ENCODE data around the gene PRB4. TPM values are rescaled to one million over a fixed set of nuclear protein-coding genes. Genes with fewer than 3 reads are reported as not detected.

PRB4 gene
- total and polyA plus RNA-seq, 2 experiments from 2014 or later = not detected

GRCh38 chr12:11264501-11264900, 45.7 kb downstream of the PRB4 start:
- Histone ChIP-seq H3K4me2 (no peak overlapping the region), H3K27ac (ENCODE audit: low read depth) (no peak overlapping the region), H3K4me1 (ENCODE audit: insufficient read depth) (no peaks in the 10 kb centered on the region), H3K4me3 (no peak overlapping the region), H3K79me2 (replicated peaks; ENCODE audit: insufficient read depth) (no peaks in the 10 kb centered on the region), H2AFZ (no peak overlapping the region), H4K20me1 (replicated peaks; ENCODE audit: insufficient read depth) (no peaks in the 10 kb centered on the region), H3K27me3 (ENCODE audit: insufficient read depth) (no peaks in the 10 kb centered on the region), H3K9me2 (ENCODE audit: insufficient read depth) (no peaks in the 10 kb centered on the region; the same call in 1 of the 2 replicates), H3F3A (replicated peaks; ENCODE audit: low read depth) (no peaks in the 10 kb centered on the region), H3K36me3 (ENCODE audit: insufficient read depth) (no peaks in the 10 kb centered on the region)
- no peak for ATAC-seq
- H3K9me3 Mint-ChIP-seq = peaks cover 6% of the 10 kb centered on the region; the same call in 1 of the 3 replicates
- H3K27me3 Mint-ChIP-seq (ENCODE audit: insufficient read depth, low read depth, poor library complexity) = no peaks in the 10 kb centered on the region
- H3K36me3 Mint-ChIP-seq (ENCODE audit: low read depth) = no peaks in the 10 kb centered on the region
- no peak overlapping the region for H3K27ac Mint-ChIP-seq
- no peak for TF ChIP-seq CTCF (conservative IDR thresholded peaks at IDR 0.05; ENCODE audit: low read depth in 2 of 2)
- TF ChIP-seq EZH2phosphoT487 (IDR thresholded peaks at IDR 0.05; ENCODE audit: unreplicated experiment) = no peak
- TF ChIP-seq CREB1 (CRISPR knock-in tag; IDR thresholded peaks at IDR 0.05; ENCODE audit: low read depth) = no peak
- no peak for TF ChIP-seq NANOG (IDR thresholded peaks at IDR 0.05; ENCODE audit: borderline replicate concordance)
- TF ChIP-seq ZNF462 (CRISPR knock-in tag; IDR thresholded peaks at IDR 0.05) = no peak
- no peak for TF ChIP-seq EZH2 (IDR thresholded peaks at IDR 0.05; ENCODE audit: low read depth, unreplicated experiment)
- no peak for TF ChIP-seq ETS1 (IDR thresholded peaks at IDR 0.05)
- TF ChIP-seq STAT1 (IDR thresholded peaks at IDR 0.05; ENCODE audit: unreplicated experiment) = no peak
- TF ChIP-seq JUNB (IDR thresholded peaks at IDR 0.05; ENCODE audit: unreplicated experiment) = no peak
- no peak for TF ChIP-seq POLR2AphosphoS5 (IDR thresholded peaks at IDR 0.05; ENCODE audit: low read depth)
- TF ChIP-seq ZNF331 (CRISPR knock-in tag; IDR thresholded peaks at IDR 0.05; ENCODE audit: low read depth) = no peak
- TF ChIP-seq REST (IDR thresholded peaks at IDR 0.05; ENCODE audit: unreplicated experiment) = no peak
- TF ChIP-seq ZNF114 (CRISPR knock-in tag; IDR thresholded peaks at IDR 0.05) = no peak
- no peaks in the 10 kb centered on the region for H3K4me1 Mint-ChIP-seq
- DNase-seq (ENCODE audit: low spot score) = no peak
- no peak overlapping the region for H3K4me3 Mint-ChIP-seq

Measured in GM23338 (cell line).